H1 (cell line): ENCODE measurements around the gene CSGALNACT2. TPM values are rescaled to one million over a fixed set of nuclear protein-coding genes. Genes with fewer than 3 reads are reported as not detected.

Experiments
- CTCF ChIA-PET: fragments of 300-600 bp; sonication (Branson Sonifier 250); formaldehyde crosslinking; loops from one replicate; lab custom pipeline; 2021; ENCODE audit not compliant: partially characterized antibody; lab: Charles Lee
- POLR2A ChIA-PET: fragments of 300-600 bp; sonication (Branson Sonifier 250); formaldehyde crosslinking; loops from one replicate; lab custom pipeline; 2021; ENCODE audit warnings: inconsistent platforms; ENCODE audit not compliant: partially characterized antibody; lab: Charles Lee
- DNase-seq, 2 experiments: peaks; one replicate each; pipeline versions ENCODE4 v3.0.0 to v3.0.0-alpha.2; 2010 to 2022; ENCODE audit warnings: low spot score in 2 of 2, low read depth in 1 of 2, mixed read lengths in 1 of 2
- FAIRE-seq: peaks from 2 replicates; lab custom pipeline; 2011; peaks lifted over from hg19 to GRCh38; lab: Jason Lieb, UNC
- H2AFZ ChIP-seq: 2 replicates; pipeline ENCODE4 v1.8.1; 2012; ENCODE audit warnings: low read length, inconsistent platforms
- H2AK5ac ChIP-seq: 2 replicates; pipeline ENCODE4 v1.6.1; 2013; ENCODE audit warnings: low read depth, low read length
- H2BK120ac ChIP-seq: replicated peaks from 2 replicates; pipeline ENCODE3; 2013; ENCODE audit warnings: low read depth, low read length, inconsistent platforms
- H2BK12ac ChIP-seq: 2 replicates; pipeline ENCODE4 v1.6.1; 2013; ENCODE audit warnings: low read depth, low read length
- H2BK15ac ChIP-seq: 2 replicates; pipeline ENCODE4 v1.6.1; 2013; ENCODE audit warnings: low read length
- H2BK20ac ChIP-seq: 2 replicates; pipeline ENCODE4 v1.6.1; 2013; ENCODE audit warnings: low read length
- H2BK5ac ChIP-seq: 2 replicates; pipeline ENCODE4 v1.6.1; 2013; ENCODE audit warnings: low read depth, low read length
- H3K14ac ChIP-seq: 2 replicates; pipeline ENCODE4 v1.6.1; 2013; ENCODE audit warnings: inconsistent platforms; ENCODE audit not compliant: insufficient read length
- H3K18ac ChIP-seq: 2 replicates; pipeline ENCODE4 v1.6.1; 2013; ENCODE audit warnings: low read length; ENCODE audit errors: extremely low read depth
- H3K23ac ChIP-seq: 2 replicates; pipeline ENCODE4 v1.6.1; 2013; ENCODE audit warnings: inconsistent platforms; ENCODE audit not compliant: insufficient read length
- H3K23me2 ChIP-seq: 2 replicates; pipeline ENCODE4 v1.6.1; 2013; ENCODE audit warnings: low read depth, low read length
- H3K27ac ChIP-seq: 2 replicates; pipeline ENCODE4 v1.6.1; 2011; ENCODE audit warnings: low read depth, low read length, inconsistent platforms
- H3K27me3 ChIP-seq, 4 experiments: replicated peaks in 1 of 4; 1 replicate in 1 of 4; 2 replicates in 3 of 4; pipeline versions ENCODE4 v1.6.1 to v1.8.1; 2011 to 2013; ENCODE audit warnings: low read length in 3 of 4, mild to moderate bottlenecking in 3 of 4, inconsistent platforms in 2 of 4, mixed read lengths in 2 of 4, moderate library complexity in 1 of 4; ENCODE audit not compliant: control insufficient read depth in 3 of 4, insufficient read depth in 3 of 4; ENCODE audit errors: extremely low read depth in 1 of 4
- H3K36me3 ChIP-seq, 4 experiments: 2 replicates each; pipeline versions ENCODE4 v1.6.1 to v1.8.1; 2011 to 2013; ENCODE audit warnings: mild to moderate bottlenecking in 4 of 4, low read length in 3 of 4, moderate library complexity in 2 of 4, control low read depth in 1 of 4, inconsistent platforms in 1 of 4; ENCODE audit not compliant: insufficient read depth in 4 of 4, control insufficient read depth in 2 of 4
- H3K4ac ChIP-seq: replicated peaks from 2 replicates; pipeline ENCODE3; 2013; ENCODE audit warnings: low read length, low read depth, mixed read lengths, inconsistent platforms; ENCODE audit not compliant: insufficient read length
- H3K4me1 ChIP-seq, 4 experiments: replicated peaks in 1 of 4; 1 replicate in 1 of 4; 2 replicates in 3 of 4; pipeline versions ENCODE4 v1.6.1 to v1.8.1; 2011 to 2013; ENCODE audit warnings: low read length in 3 of 4, inconsistent platforms in 2 of 4, mixed read lengths in 1 of 4; ENCODE audit not compliant: insufficient read depth in 4 of 4, control insufficient read depth in 3 of 4
- H3K4me2 ChIP-seq, 2 experiments: 2 replicates each; pipeline versions ENCODE4 v1.6.1 to v1.8.1; 2011 to 2013; ENCODE audit warnings: low read depth in 2 of 2, low read length in 2 of 2, control low read depth in 1 of 2, inconsistent platforms in 1 of 2, mild to moderate bottlenecking in 1 of 2; ENCODE audit not compliant: insufficient read depth in 1 of 2
- H3K4me3 ChIP-seq, 4 experiments: fragments of 200-600, 300-600 bp in 1 of 4; sonication (generic), shearing (Covaris generic), sonication (Bioruptor Twin) in 1 of 4; 2 replicates each; pipeline versions ENCODE4 v1.5.1 to v1.8.1; 2011 to 2016; ENCODE audit warnings: low read length in 4 of 4, low read depth in 3 of 4, control low read depth in 2 of 4, inconsistent platforms in 2 of 4, mild to moderate bottlenecking in 2 of 4, mixed read lengths in 1 of 4, moderate library complexity in 1 of 4; ENCODE audit not compliant: insufficient read depth in 2 of 4; ENCODE audit errors: extremely low read depth in 1 of 4
- H3K56ac ChIP-seq: replicated peaks from 2 replicates; pipeline ENCODE3; 2013; ENCODE audit warnings: low read depth, mild to moderate bottlenecking, mixed read lengths, low read length, inconsistent platforms; ENCODE audit not compliant: insufficient read length
- H3K79me1 ChIP-seq: 2 replicates; pipeline ENCODE4 v1.6.1; 2013; ENCODE audit warnings: low read depth, low read length, control low read depth
- H3K79me2 ChIP-seq, 2 experiments: 2 replicates each; pipeline versions ENCODE4 v1.6.1 to v1.8.1; 2012 to 2013; ENCODE audit warnings: low read length in 2 of 2, mild to moderate bottlenecking in 2 of 2, inconsistent platforms in 1 of 2; ENCODE audit not compliant: insufficient read depth in 2 of 2, control insufficient read depth in 1 of 2
- H3K9ac ChIP-seq, 4 experiments: replicated peaks in 1 of 4; 1 replicate in 1 of 4; 2 replicates in 3 of 4; pipeline versions ENCODE4 v1.6.1 to v1.8.1; 2011 to 2013; ENCODE audit warnings: low read depth in 3 of 4, low read length in 3 of 4, control low read depth in 2 of 4, mild to moderate bottlenecking in 2 of 4, moderate library complexity in 2 of 4, inconsistent platforms in 1 of 4; ENCODE audit errors: extremely low read depth in 1 of 4
- H3K9me3 ChIP-seq, 2 experiments: 2 replicates each; pipeline versions ENCODE4 v1.6.1 to v1.8.1; 2012 to 2013; ENCODE audit warnings: mild to moderate bottlenecking in 2 of 2, moderate library complexity in 2 of 2, control low read depth in 1 of 2, inconsistent platforms in 1 of 2, low read depth in 1 of 2, low read length in 1 of 2, mixed read lengths in 1 of 2; ENCODE audit not compliant: insufficient read depth in 2 of 2
- H4K20me1 ChIP-seq, 2 experiments: replicated peaks in 1 of 2; 2 replicates each; pipeline versions ENCODE3 to v1.8.1; 2011 to 2013; ENCODE audit warnings: inconsistent platforms in 2 of 2, low read length in 2 of 2, mild to moderate bottlenecking in 1 of 2; ENCODE audit not compliant: insufficient read depth in 2 of 2, control insufficient read depth in 1 of 2
- H4K5ac ChIP-seq: 2 replicates; pipeline ENCODE4 v1.6.1; 2013; ENCODE audit warnings: low read length, low read depth, mixed read lengths, inconsistent platforms; ENCODE audit not compliant: insufficient read length
- H4K8ac ChIP-seq: 2 replicates; pipeline ENCODE4 v1.8.0; 2013; ENCODE audit warnings: mild to moderate bottlenecking, moderate library complexity, low read length, inconsistent platforms; ENCODE audit not compliant: insufficient read depth; ENCODE audit errors: extremely low read depth
- H4K91ac ChIP-seq: replicated peaks from 2 replicates; pipeline ENCODE3; 2013; ENCODE audit warnings: low read length, mixed read lengths, inconsistent platforms; ENCODE audit not compliant: insufficient read length
- EP300 ChIP-seq, 2 experiments: IDR thresholded peaks; 1 replicate in 1 of 2; 2 replicates in 1 of 2; pipeline ENCODE4 v1.6.1; 2011 to 2012; ENCODE audit warnings: low read depth in 2 of 2, low read length in 2 of 2, mild to moderate bottlenecking in 2 of 2, borderline replicate concordance in 1 of 2, inconsistent platforms in 1 of 2, moderate library complexity in 1 of 2
- EZH2 ChIP-seq: fragments of 200-600 bp; sonication (generic); IDR thresholded peaks from 2 replicates; pipeline ENCODE4 v1.7.1; 2012; ENCODE audit warnings: low read depth, mild to moderate bottlenecking, moderate library complexity, low read length, inconsistent platforms; ENCODE audit not compliant: severe bottlenecking
- JUND ChIP-seq: IDR thresholded peaks from 2 replicates; pipeline ENCODE4 v1.6.1; 2011; ENCODE audit warnings: mild to moderate bottlenecking, improper control_type of control experiment, low read length
- RFX5 ChIP-seq: IDR thresholded peaks from 2 replicates; pipeline ENCODE4 v1.6.1; 2011; ENCODE audit warnings: low read depth, low read length, improper control_type of control experiment, borderline replicate concordance
- SP4 ChIP-seq: IDR thresholded peaks from 2 replicates; pipeline ENCODE4 v1.6.1; 2012; ENCODE audit warnings: low read length, inconsistent platforms
- SRF ChIP-seq: IDR thresholded peaks from 2 replicates; pipeline ENCODE4 v1.6.1; 2011; ENCODE audit warnings: mild to moderate bottlenecking, low read depth, low read length, moderate library complexity
- SUZ12 ChIP-seq: fragments of 200-600 bp; sonication (generic); IDR thresholded peaks from 2 replicates; pipeline ENCODE4 v1.6.1; 2012; ENCODE audit warnings: mild to moderate bottlenecking, inconsistent platforms, low read length, moderate library complexity, mixed read lengths
- TAF1 ChIP-seq: IDR thresholded peaks from 2 replicates; pipeline ENCODE4 v1.6.1; 2011; ENCODE audit warnings: mild to moderate bottlenecking, low read depth, low read length
- WGBS, 2 experiments: shearing (Covaris generic) in 1 of 2; methylation state at CpG; one replicate each; pipeline versions ENCODE4 v1.1.6 to v1.1.7; 2013 to 2015; ENCODE audit warnings: low lambda C conversion rate in 2 of 2, mixed read lengths in 2 of 2, inconsistent platforms in 1 of 2, low coverage in 1 of 2, missing lambda C conversion rate in 1 of 2; ENCODE audit not compliant: insufficient replicate concordance in 2 of 2, insufficient coverage in 1 of 2, insufficient read length in 1 of 2; ENCODE audit errors: extremely low coverage in 1 of 2, missing lambda C conversion rate in 1 of 2; 5-methylcytosine and 5-hydroxymethylcytosine counted together
- polyA plus RNA-seq, 7 experiments: library from polyadenylated mRNA; depleted of rRNA in 3 of 7; stranded (reverse) in 5 of 7; unstranded in 2 of 7; fragments of >200 nt in 5 of 7; fragments of 200-250 nt in 2 of 7; gene quantifications; 1 replicate in 5 of 7; 2 replicates in 1 of 7; 4 replicates in 1 of 7; pipeline versions ENCODE4 v1.2.1 to v1.2.3, GENCODE V29; 2011 to 2013; ENCODE audit warnings: missing spikeins in 2 of 7, mixed read lengths in 2 of 7
- total RNA-seq: library from RNA; stranded (reverse); fragmentation: NEBNext Ultra II Directional; extraction: Animal tissue kit (Norgen Biotek cat#: 25700); gene quantifications from 2 replicates; pipeline ENCODE4 v1.2.1, GENCODE V29; 2021
- TF ChIP-seq, protein P1 (sequence below): IDR thresholded peaks from 2 replicates; pipeline ENCODE4 v1.6.1; 2012; ENCODE audit warnings: low read length, inconsistent platforms
- TF ChIP-seq, protein P2 (sequence below): IDR thresholded peaks from 2 replicates; pipeline ENCODE4 v1.6.1; 2012; ENCODE audit warnings: inconsistent platforms

Gene CSGALNACT2
- total and polyA plus RNA-seq, 2 of the 8 experiments (the other 6 are each of a cell fraction or from before 2014, with no cell fraction given) = 2.6 to 5.3 TPM

DNA sequence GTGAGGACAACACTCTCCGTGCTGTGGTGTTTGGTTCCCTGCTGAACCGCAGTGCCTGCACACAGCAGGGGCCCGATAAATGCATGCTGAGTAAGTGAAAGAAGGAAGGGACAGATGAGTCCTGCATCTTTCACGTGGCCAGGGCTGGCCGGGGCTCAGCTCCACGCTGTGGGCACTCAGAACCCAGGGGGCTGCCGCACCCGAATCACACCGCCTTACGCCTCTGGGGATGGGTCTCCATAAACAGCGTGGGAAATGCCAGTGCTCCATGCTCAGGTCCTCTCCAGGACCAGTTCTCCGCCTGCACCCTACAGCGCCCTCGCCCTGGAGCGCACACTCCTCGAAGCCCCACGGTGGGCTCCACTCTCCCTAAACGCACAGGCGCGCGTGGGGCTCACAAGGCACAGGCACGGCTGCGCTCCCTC is 90.5 kb downstream of the CSGALNACT2 start:
- H4K20me1 ChIP-seq = peaks cover 0 to 16% of the 10 kb centered on the region in 2 experiments
- H2BK5ac ChIP-seq = 0 out of 2 replicates have a peak overlapping the region, but pooled peaks have one; percentile 32
- DNase-seq (peak in 1 of 2 experiments; percentile 51), FAIRE-seq (no peak)
- H4K8ac ChIP-seq = peak overlapping the region; percentile 92
- peak overlapping the region; percentile 25 for H3K18ac ChIP-seq
- peak overlapping the region; percentile 80; the same call in 1 of the 2 replicates for H2BK12ac ChIP-seq
- H3K23me2 ChIP-seq = peaks cover 23% of the 10 kb centered on the region
- no peak overlapping the region for H3K27ac ChIP-seq
- peaks cover 0 to 14% (median 7%) of the 10 kb centered on the region in 4 experiments; a peak in 5 of 7 replicates for H3K4me1 ChIP-seq
- peak overlapping the region; percentile 57 to 76 (median 59) for H3K4me3 ChIP-seq
- H2AFZ ChIP-seq = no peak overlapping the region
- H3K4me2 ChIP-seq = peak overlapping the region; percentile 74 to 90
- peak overlapping the region; percentile 90; the same call in 1 of the 2 replicates for H2BK15ac ChIP-seq
- H2AK5ac ChIP-seq = no peak overlapping the region
- H4K91ac ChIP-seq = no peak overlapping the region
- peaks cover 0 to 3% (median 0%) of the 10 kb centered on the region in 4 experiments; a peak in 1 of 8 replicates for H3K36me3 ChIP-seq
- no peak overlapping the region for H3K23ac ChIP-seq
- WGBS, 2 experiments = 24% methylated on average over 17 of the region's 23 CpGs; no CpG with 5 or more reads in 1 of the 2 experiments
- H3K9ac ChIP-seq = no peak overlapping the region; a peak in 1 of 7 replicates
- no peaks in the 10 kb centered on the region for H3K79me2 ChIP-seq
- H4K5ac ChIP-seq = no peak overlapping the region
- no peak overlapping the region for H3K14ac ChIP-seq
- H3K56ac ChIP-seq = no peak overlapping the region
- ChIA-PET POLR2A (no interaction called here), CTCF (interaction anchor here (1.0 to 12.7 kb wide), 5 partner anchors 20 to 34 kb away, joined by 3 to 159 read pairs (median 6); no protein-coding TSS in a partner anchor)
- peaks cover 19 to 40% (median 39%) of the 10 kb centered on the region in 4 experiments for H3K27me3 ChIP-seq
- H2BK120ac ChIP-seq = no peak overlapping the region
- H2BK20ac ChIP-seq = no peak overlapping the region
- no peaks in the 10 kb centered on the region; the same call in 1 of the 2 replicates for H3K79me1 ChIP-seq
- no peaks in the 10 kb centered on the region for H3K9me3 ChIP-seq
- H3K4ac ChIP-seq = peak overlapping the region; percentile 53
- TF ChIP-seq SP4 (no peak), RFX5 (no peak), SRF (no peak), EP300 (IDR thresholded peaks at IDR 0.05; ENCODE audit: borderline replicate concordance in 1 of 2, low read depth in 2 of 2, low read length in 2 of 2) (no peak), SUZ12 (peak; percentile 79; the same call in 1 of the 2 replicates), EZH2 (no peak), JUND (no peak), TAF1 (no peak)
- TF ChIP-seq, protein P1, sequence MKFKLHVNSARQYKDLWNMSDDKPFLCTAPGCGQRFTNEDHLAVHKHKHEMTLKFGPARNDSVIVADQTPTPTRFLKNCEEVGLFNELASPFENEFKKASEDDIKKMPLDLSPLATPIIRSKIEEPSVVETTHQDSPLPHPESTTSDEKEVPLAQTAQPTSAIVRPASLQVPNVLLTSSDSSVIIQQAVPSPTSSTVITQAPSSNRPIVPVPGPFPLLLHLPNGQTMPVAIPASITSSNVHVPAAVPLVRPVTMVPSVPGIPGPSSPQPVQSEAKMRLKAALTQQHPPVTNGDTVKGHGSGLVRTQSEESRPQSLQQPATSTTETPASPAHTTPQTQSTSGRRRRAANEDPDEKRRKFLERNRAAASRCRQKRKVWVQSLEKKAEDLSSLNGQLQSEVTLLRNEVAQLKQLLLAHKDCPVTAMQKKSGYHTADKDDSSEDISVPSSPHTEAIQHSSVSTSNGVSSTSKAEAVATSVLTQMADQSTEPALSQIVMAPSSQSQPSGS = no peak
- TF ChIP-seq, protein P2, sequence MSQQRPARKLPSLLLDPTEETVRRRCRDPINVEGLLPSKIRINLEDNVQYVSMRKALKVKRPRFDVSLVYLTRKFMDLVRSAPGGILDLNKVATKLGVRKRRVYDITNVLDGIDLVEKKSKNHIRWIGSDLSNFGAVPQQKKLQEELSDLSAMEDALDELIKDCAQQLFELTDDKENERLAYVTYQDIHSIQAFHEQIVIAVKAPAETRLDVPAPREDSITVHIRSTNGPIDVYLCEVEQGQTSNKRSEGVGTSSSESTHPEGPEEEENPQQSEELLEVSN = 0 out of 2 replicates have a peak, but pooled peaks have one; percentile 57
